AG10803 (cell line): ENCODE measurements around the gene OSBPL10.

ENCODE experiments used
- DNase-seq: peaks from one replicate; pipeline ENCODE4 v3.0.0; 2010; ENCODE audit warnings: low read depth
- H3K4me3 ChIP-seq: 2 replicates; pipeline ENCODE4 v1.5.1; 2011; ENCODE audit warnings: mild to moderate bottlenecking, low read length, control low read depth
- TF ChIP-seq, protein P1 (sequence below): conservative IDR thresholded peaks from 2 replicates; pipeline ENCODE4 v1.5.1; 2011; ENCODE audit warnings: mild to moderate bottlenecking, low read length, control low read depth, inconsistent platforms

OSBPL10 gene

DNA sequence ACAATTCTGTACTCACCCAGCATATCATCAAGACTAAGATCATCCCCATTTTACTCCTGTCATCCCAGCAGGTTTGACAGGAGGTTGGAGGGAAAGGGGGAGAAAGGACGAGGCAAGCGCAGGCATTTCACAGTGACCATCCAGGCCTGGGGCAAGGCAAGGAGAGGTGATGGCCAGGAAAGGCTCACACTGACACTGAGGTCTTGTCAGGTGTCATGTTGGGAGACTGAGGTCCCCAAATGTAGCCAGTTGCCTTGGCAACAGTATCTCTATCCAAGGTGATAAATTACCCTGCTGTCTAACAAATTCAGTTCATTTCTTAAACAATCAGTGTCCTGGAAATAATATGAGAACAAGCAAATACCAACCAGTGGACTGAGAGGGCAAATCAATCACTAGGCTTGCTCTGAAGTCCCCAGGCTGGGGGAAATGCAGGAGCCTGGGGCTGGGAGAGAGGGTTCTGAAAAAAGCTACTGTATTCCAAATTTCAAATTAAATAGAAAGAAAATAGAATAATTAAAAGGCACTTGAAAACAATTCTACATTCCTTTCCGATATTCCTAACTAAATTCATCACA is 172.8 kb downstream of the OSBPL10 start:
- TF ChIP-seq, protein P1, sequence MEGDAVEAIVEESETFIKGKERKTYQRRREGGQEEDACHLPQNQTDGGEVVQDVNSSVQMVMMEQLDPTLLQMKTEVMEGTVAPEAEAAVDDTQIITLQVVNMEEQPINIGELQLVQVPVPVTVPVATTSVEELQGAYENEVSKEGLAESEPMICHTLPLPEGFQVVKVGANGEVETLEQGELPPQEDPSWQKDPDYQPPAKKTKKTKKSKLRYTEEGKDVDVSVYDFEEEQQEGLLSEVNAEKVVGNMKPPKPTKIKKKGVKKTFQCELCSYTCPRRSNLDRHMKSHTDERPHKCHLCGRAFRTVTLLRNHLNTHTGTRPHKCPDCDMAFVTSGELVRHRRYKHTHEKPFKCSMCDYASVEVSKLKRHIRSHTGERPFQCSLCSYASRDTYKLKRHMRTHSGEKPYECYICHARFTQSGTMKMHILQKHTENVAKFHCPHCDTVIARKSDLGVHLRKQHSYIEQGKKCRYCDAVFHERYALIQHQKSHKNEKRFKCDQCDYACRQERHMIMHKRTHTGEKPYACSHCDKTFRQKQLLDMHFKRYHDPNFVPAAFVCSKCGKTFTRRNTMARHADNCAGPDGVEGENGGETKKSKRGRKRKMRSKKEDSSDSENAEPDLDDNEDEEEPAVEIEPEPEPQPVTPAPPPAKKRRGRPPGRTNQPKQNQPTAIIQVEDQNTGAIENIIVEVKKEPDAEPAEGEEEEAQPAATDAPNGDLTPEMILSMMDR = no peak
- no peak overlapping the region for H3K4me3 ChIP-seq
- DNase-seq = no peak

DNA sequence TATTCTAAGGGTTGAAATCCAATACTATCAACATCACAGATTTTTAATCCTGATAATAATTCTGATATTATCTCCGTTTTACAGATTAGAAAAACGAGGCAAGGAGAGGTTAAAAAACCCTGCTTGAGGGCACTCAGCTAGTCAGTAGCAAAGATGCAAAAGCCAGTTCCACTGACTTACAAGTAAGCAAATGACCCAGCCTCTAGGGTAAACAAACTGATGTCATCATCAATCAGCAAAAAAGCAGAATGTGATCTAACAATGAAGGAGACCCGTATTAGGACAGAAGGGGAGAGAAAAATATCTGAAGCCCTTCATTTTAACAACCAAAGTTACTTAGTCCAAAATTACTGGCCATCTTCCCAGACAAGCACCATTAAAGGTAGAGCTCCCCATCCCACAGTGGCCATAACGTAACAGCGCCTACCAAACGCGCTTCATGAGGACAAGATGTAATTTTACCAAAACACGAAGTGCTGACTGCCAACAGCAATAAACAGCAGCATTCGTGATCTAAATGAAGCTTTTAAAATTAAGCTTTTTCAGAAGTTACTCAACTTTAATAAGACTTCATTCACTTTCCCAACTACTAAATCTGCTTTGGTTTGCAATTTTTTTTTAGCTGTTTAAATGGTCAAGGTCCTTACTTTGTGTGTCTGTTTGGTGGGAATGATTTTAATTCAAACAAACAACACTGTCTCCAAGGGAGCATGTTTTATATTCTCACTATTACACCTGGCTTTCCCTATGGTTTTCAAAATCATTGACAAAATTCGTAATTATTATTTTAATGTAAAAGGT is 176.6 kb downstream of the OSBPL10 start:
- H3K4me3 ChIP-seq = no peak overlapping the region
- TF ChIP-seq, protein P1 = no peak
- DNase-seq = no peak

DNA sequence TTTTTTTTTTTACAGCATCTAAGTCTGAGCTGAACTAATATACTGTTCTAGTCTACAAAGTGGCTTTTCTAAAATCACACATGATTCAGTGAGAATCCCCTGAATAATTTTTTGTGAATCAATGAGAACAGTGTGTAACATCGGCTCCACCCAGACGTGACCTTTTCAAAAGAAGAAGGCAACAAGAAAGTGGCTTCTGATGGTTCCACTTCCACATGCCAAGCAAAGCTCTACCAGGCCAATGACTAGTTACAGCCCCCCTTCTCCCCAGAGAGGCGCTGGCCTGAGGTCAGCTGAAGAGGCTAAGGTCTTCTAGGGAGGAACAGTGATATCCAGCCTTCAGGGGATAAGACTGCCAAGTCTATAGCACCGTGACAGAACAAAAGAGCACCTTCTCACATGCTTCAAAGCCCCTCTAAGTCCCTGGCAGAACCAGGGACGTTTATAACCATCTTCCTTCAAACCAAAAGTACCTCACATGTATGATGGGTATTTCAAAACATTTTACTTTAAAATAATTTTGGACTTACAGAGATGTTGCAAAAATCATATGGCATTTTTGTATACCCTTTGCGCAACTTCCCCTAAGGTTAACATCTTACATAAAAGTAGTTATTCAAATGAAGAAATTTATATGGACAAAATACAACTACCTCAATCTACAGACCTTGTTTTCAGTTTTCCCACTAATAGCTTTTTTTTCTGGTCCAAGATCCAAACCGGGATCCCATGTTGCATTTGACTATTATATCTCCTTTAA is 177.9 kb downstream of the OSBPL10 start:
- TF ChIP-seq, protein P1 = no peak
- DNase-seq = no peak
- H3K4me3 ChIP-seq = no peak overlapping the region

DNA sequence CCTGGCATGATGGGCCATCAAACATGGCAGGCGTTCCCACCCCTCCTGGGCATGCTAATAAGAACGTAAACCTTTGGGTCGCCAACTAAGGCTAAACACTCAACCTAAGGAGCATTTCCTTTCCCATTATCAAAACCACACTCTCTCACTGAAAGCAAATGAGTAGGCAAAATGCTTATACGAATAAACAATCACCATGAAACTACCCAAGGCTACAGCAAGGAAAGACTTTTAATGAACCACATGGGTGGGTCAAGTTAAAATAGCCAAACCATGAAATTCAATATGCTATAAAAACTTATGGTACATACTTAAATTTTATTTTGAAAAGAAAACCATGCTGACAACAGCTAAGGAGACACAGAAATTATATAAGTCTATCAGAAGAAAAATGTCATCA is 180.6 kb downstream of the OSBPL10 start:
- H3K4me3 ChIP-seq = no peak overlapping the region
- TF ChIP-seq, protein P1 = no peak
- DNase-seq = no peak

DNA sequence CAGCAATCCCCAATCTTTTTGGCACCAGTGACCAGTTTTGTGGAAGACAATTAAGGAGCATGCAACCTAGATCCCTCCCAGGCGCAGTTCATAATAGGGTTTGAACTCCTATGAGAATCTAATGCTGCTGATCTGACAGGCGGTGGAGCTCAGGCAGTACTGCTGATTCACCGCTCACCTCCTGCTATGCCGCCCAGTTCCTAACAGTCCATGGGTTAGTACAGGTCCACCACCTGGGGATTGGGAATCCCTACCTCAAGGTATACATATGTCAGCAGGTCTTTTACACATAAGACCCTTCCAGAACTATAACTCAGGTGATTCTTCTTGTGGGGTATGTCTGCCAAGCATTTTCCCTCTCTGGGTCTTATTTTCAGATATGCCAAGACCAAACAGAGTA is 182.2 kb downstream of the OSBPL10 start:
- no peak overlapping the region for H3K4me3 ChIP-seq
- DNase-seq = no peak
- TF ChIP-seq, protein P1 = no peak

DNA sequence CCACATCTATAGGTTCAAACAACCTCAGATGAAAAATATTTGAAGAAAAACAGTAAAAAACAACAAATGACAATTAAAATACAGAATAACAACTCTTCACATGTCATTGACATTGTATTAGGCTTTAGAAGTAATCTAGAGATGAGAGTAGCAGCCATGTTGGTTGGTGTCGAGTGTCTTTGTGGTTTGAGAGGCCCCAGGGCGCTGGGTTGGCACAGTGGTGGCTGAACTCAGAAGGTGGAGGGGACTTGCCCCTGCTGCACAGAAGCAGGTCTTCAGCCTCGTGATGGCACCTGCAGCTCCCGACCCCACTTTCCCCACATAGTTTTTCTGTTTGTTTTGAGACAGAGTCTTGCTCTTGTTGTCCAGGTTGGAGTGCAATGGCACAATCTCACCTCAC is 187.2 kb downstream of the OSBPL10 start:
- no peak overlapping the region for H3K4me3 ChIP-seq
- no peak for DNase-seq
- TF ChIP-seq, protein P1 = no peak
